ENCODE measurements around the gene MAN2B2.

DNA sequence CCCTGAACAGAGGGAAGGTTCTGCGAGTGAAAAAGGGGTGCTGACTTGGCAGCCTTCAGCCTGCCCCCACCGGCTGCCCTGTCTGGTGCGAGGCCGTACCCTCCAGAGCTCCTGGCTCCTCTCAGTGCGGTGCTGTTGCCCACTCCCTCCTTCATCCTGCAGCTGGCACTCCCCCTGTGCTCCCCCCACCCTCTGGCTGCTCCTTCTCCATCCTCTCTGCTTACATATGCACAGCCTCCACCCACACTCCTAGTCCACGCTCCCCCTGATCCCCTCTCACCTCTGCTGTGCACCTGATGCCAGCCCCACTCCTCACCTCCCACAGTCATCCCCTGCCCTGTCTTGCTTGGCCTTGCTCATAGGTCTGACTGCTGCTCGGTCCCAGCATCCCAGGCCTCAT lies 9.9 kb downstream of the MAN2B2 start:
- no peak for TF ChIP-seq ZNF274 (IDR thresholded peaks at IDR 0.05; ENCODE audit: low read depth, low read length)
- no peak for TF ChIP-seq YY1 (IDR thresholded peaks at IDR 0.05; ENCODE audit: insufficient read depth, insufficient read length)
- TF ChIP-seq SUZ12 (IDR thresholded peaks at IDR 0.05; ENCODE audit: extremely low read depth, insufficient read depth, insufficient read length) = no peak

All from NT2/D1 (cell line).